ENCODE measurements around the gene SPRY2.

The SPRY2 gene, protein sequence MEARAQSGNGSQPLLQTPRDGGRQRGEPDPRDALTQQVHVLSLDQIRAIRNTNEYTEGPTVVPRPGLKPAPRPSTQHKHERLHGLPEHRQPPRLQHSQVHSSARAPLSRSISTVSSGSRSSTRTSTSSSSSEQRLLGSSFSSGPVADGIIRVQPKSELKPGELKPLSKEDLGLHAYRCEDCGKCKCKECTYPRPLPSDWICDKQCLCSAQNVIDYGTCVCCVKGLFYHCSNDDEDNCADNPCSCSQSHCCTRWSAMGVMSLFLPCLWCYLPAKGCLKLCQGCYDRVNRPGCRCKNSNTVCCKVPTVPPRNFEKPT

DNA sequence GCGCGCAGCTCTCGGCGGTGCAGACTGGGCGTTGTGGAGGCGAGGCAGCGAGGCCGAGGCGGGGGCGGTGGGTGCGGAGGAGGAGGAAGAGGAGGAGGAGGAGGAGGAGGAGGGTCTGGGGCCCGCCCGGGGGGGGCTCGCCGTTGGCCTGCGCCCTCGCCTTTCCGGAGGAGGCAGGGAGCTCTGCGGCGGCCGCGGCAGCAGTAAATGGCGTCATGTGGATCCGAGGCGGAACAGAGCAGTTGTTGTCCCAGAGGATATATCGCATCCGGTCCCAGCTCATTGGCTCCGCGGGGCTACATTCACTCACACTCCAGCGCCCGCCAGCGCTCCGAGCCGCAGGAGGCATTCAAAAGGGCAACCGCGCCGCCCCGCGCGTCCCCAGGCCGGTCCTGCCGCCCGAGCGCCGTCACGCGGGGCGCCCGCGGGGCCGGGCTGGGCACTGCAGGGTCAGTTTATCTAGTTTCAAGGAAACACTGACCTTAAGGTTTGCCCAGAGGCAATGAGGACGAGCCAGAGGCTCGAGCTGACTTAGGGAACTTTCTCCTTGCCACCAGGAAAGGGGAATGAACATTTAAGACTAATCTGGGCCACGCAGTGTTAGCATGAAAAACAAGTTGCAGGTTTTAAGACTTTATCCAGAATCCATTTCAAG is at the start of gene SPRY2:
Gene SPRY2 (minus strand): TSS at position 26 of the 655 bp plus-strand sequence. CDS start 3,421 bp downstream, outside the sequence.
- Histone ChIP-seq H3K27me3 (no peaks in the 10 kb centered on the region), H4K20me1 (peaks cover 42% of the 10 kb centered on the region), H3K36me3 (peaks cover 15% of the 10 kb centered on the region), H3K4me2 (peak within 1 kb of the TSS; percentile 96), H3K4me3 (peak within 1 kb of the TSS; percentile 97), H3K27ac (peak within 1 kb of the TSS; percentile 96), H3K4me1 (peaks cover 44% of the 10 kb centered on the region), H3K9ac (peak within 1 kb of the TSS; percentile 98), H3K9me3 (no peaks in the 10 kb centered on the region)
- TF ChIP-seq Cebpa-rat (IDR thresholded peaks at IDR 0.05): no peak

DNA sequence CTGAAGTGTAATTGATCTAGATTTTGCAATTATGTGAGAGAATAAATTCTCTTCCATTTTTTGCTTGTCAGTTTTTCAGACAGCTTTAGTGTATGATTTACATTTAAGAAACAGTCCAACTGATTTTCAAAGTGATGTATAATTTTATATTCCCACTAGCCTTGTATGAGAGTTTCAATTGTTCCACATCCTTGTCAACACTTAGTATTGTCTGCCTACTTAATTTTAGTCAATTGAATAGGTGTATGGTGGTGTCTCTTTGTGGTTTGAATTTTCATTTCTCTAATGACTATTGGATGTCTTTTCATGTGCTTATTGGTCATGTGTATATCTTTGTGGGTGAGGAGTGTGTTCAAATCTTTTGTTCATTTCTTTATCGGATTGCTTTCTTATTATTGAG is 49.4 kb upstream of the SPRY2 start:
- H4K20me1 ChIP-seq: no peaks in the 10 kb centered on the region

DNA sequence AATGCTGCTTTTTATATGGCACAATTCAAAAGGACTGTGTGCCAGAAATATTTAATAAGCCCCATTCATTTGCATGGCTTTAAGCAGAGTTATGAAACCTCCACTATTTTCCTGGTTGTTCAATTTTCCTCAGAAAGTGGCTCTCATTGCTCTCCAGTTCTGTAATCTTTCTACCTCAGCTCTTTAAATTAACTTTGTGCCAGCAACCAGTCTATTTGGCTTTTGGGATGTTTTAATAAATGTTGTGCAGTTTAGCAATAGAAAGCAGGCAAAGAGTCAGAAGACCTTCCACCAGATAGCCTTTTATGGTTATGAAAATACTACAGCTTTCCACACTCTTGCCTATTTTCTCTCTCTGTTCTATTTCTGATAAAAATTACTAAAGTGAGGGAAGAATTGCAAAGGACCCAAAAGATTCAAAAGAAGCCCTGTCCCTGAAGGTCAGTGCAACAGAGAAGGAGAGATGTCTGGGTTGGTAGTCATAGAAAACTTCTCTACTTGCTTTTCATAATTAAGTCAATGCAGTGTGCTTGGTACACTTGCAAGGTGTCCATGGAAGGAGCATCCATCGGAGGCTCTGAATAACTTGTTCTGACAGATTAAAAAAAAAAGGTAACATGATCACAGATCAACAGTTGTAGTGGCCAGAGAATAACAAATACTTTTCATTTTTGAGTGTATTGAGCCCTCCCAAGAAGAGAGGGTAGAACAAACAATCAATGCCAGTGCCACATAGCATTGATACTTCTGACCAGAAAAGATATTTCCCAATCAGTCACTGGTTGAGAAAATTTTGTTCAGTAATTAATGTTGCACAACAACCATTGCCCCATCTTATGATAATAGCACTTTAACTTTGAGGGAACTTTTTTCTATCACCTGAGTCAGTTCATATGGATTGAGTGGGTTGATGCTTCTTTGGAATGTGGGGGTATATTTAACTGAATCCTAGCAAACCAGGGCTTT is 48.4 kb upstream of the SPRY2 start:
- no peak overlapping the region for H3K27ac ChIP-seq

More for the DNA sequence above, 49.4 kb upstream of the SPRY2 start:
- H3K4me2 ChIP-seq: no peak overlapping the region
- no peaks in the 10 kb centered on the region for H3K27me3 ChIP-seq
- H3K36me3 ChIP-seq: no peaks in the 10 kb centered on the region
- H3K9me3 ChIP-seq: peaks cover 31% of the 10 kb centered on the region
- H3K4me1 ChIP-seq: peaks cover 5% of the 10 kb centered on the region
- no peak overlapping the region for H3K4me3 ChIP-seq
- H3K27ac ChIP-seq: no peak overlapping the region
- no peak overlapping the region for H3K9ac ChIP-seq
- TF ChIP-seq Cebpa-rat (IDR thresholded peaks at IDR 0.05): no peak

DNA sequence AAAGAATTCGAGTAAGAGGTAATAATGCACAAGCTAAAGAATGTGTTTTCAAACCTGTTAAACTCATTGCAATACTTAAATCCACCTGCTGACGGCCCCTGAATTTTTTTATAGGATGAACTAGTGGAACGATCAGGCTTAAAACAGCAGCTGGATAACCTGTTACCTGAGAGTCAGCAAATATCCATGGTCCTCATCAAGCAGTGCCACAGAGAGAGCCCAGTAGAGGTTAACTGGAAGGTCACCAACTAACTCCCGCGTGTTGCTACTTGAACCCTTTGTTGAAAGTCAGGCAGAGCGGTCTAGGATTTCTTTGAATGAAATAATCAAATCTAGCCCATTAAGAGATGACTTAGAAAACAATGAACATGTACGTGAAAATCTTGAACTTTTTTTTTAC is 47.6 kb upstream of the SPRY2 start:
- TF ChIP-seq Cebpa-rat (IDR thresholded peaks at IDR 0.05): no peak
- no peak overlapping the region for H3K9ac ChIP-seq

More for the DNA sequence above, 48.4 kb upstream of the SPRY2 start:
- Histone ChIP-seq H3K27me3 (no peaks in the 10 kb centered on the region), H3K4me2 (no peak overlapping the region), H3K4me1 (peaks cover 5% of the 10 kb centered on the region), H4K20me1 (no peaks in the 10 kb centered on the region), H3K4me3 (no peak overlapping the region), H3K9me3 (peaks cover 23% of the 10 kb centered on the region), H3K9ac (no peak overlapping the region), H3K36me3 (no peaks in the 10 kb centered on the region)
- no peak for TF ChIP-seq Cebpa-rat (IDR thresholded peaks at IDR 0.05)

DNA sequence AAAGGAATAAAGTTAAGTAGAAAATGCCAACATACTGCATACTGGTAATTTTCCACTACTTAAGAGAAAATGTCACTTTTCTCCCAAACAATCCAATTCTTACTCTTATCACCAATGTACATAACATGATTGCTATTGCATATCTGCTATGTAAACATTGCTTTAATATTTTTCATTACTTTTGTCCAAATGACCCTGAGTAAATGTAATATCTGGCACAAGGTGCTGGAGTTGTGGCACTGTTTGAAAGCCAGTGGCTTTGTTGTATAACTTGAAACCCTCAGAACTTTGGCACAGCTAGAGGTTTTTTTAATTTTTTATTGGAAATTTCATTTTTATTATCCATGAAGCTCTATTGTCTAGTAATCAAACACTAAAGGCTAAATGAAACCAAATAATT is 45.7 kb upstream of the SPRY2 start:
- H3K36me3 ChIP-seq: no peaks in the 10 kb centered on the region
- H3K4me2 ChIP-seq: no peak overlapping the region
- H3K9ac ChIP-seq: no peak overlapping the region
- H4K20me1 ChIP-seq: no peaks in the 10 kb centered on the region
- H3K9me3 ChIP-seq: peaks cover 13% of the 10 kb centered on the region; the same call in 1 of the 2 replicates
- H3K27me3 ChIP-seq: no peaks in the 10 kb centered on the region
- H3K27ac ChIP-seq: no peak overlapping the region
- TF ChIP-seq Cebpa-rat (IDR thresholded peaks at IDR 0.05): no peak
- no peak overlapping the region for H3K4me3 ChIP-seq
- H3K4me1 ChIP-seq: peaks cover 5% of the 10 kb centered on the region

More for the DNA sequence above, 47.6 kb upstream of the SPRY2 start:
- H3K36me3 ChIP-seq: no peaks in the 10 kb centered on the region
- H3K4me1 ChIP-seq: peaks cover 5% of the 10 kb centered on the region
- H3K9me3 ChIP-seq: peaks cover 15% of the 10 kb centered on the region; the same call in 1 of the 2 replicates
- H3K27me3 ChIP-seq: no peaks in the 10 kb centered on the region
- H4K20me1 ChIP-seq: no peaks in the 10 kb centered on the region
- H3K27ac ChIP-seq: no peak overlapping the region
- H3K4me2 ChIP-seq: no peak overlapping the region
- no peak overlapping the region for H3K4me3 ChIP-seq

DNA sequence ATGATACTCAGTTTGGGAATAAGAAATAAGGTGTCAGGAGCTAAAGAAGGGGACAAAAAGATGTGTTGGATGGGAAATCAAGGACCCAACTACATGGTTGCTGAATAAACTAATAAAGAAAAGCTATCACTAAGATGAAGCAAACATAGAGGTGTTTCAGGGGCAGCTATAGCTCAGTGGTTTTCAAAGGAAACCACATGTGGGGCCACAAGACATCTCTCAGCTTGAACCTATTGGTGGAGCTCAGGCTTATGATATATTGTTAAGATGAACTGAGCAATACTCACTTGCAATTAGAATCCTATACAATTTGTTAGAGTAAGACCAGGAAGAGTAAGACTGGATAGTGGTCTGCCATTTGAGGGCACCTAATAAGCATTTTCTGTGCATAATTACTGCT is 45.1 kb upstream of the SPRY2 start:
- H3K4me3 ChIP-seq: no peak overlapping the region

DNA sequence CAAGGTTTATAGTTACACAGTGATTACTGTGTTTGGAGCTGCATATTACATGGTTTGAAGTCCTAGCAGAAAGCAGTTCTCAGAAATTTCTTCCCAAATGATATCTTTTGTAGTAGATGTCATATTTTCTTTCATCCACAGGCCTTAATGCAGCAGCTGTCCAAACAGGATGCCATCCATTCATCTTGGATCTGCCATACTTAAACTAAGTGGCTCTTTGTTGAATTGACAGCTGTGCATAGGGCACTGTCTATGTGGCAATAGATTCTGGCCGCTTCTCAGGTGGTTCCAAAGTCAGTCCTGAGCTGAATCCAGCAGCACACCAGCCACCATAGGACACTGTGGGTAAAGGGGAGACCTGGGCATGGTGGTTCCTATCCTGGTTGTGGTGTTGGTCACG is 41.6 kb upstream of the SPRY2 start:
- no peak overlapping the region for H3K27ac ChIP-seq
- H4K20me1 ChIP-seq: no peaks in the 10 kb centered on the region
- peaks cover 5% of the 10 kb centered on the region for H3K4me1 ChIP-seq
- no peak overlapping the region for H3K4me3 ChIP-seq
- H3K4me2 ChIP-seq: no peak overlapping the region
- H3K9me3 ChIP-seq: 0 out of 2 replicates have a peak, but pooled peaks cover 5% of the 10 kb centered on the region
- H3K27me3 ChIP-seq: no peaks in the 10 kb centered on the region
- no peak overlapping the region for H3K9ac ChIP-seq
- TF ChIP-seq Cebpa-rat (IDR thresholded peaks at IDR 0.05): no peak
- H3K36me3 ChIP-seq: no peaks in the 10 kb centered on the region

More for the DNA sequence above, 45.1 kb upstream of the SPRY2 start:
- no peaks in the 10 kb centered on the region for H3K36me3 ChIP-seq
- H3K4me1 ChIP-seq: peaks cover 5% of the 10 kb centered on the region
- H3K4me2 ChIP-seq: 0 out of 2 replicates have a peak overlapping the region, but pooled peaks have one; percentile 10
- no peak for TF ChIP-seq Cebpa-rat (IDR thresholded peaks at IDR 0.05)
- H4K20me1 ChIP-seq: no peaks in the 10 kb centered on the region
- H3K9ac ChIP-seq: no peak overlapping the region
- no peaks in the 10 kb centered on the region for H3K27me3 ChIP-seq
- no peak overlapping the region for H3K27ac ChIP-seq
- peaks cover 13% of the 10 kb centered on the region; the same call in 1 of the 2 replicates for H3K9me3 ChIP-seq

DNA sequence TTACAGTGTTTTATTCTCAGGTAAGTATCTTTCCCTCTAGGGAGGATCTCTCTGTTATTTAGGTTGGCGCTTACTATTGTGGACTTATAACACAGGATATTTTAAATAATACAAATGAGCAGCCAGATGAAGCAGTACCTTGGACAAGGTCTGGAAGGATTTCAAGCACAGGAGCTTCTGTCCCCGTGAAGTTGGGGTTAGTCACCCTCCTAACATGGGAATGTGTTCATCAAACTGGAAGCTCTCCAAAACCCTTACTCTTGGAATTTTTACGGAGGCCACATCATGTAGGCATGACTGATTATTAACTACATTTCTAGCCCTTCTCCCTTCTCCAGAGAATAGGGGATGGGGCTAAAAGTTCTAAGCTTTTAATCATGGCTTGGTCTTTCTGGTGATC is 38.3 kb upstream of the SPRY2 start:
- no peak overlapping the region for H3K27ac ChIP-seq
- no peak overlapping the region for H3K4me3 ChIP-seq
- no peak overlapping the region for H3K4me2 ChIP-seq
- H4K20me1 ChIP-seq: no peaks in the 10 kb centered on the region
- no peaks in the 10 kb centered on the region for H3K36me3 ChIP-seq
- H3K27me3 ChIP-seq: no peaks in the 10 kb centered on the region
- H3K4me1 ChIP-seq: no peaks in the 10 kb centered on the region
- no peak overlapping the region for H3K9ac ChIP-seq
- no peak for TF ChIP-seq Cebpa-rat (IDR thresholded peaks at IDR 0.05)
- 0 out of 2 replicates have a peak, but pooled peaks cover 5% of the 10 kb centered on the region for H3K9me3 ChIP-seq

DNA sequence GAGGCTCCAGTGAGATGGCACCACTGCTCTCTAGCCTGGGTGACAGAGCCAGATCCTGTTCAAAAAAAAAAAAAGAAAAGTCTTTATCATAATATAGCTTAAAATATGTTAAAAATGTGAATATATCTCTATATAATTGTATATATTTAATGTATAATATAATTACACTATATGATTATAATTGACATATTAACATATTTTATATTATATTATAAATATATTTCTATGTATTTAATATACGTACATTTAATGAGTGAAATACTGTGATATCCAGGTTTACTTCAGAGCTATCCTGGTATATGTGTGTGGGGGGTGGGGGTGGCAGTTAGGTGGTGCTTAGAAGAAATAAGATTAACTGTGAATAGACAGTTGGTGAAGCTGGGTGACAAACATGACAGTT is 35.6 kb upstream of the SPRY2 start:
- Histone ChIP-seq H3K4me1 (no peaks in the 10 kb centered on the region), H3K36me3 (no peaks in the 10 kb centered on the region), H3K4me2 (no peak overlapping the region), H3K27me3 (no peaks in the 10 kb centered on the region), H3K27ac (no peak overlapping the region), H4K20me1 (no peaks in the 10 kb centered on the region), H3K9me3 (no peaks in the 10 kb centered on the region), H3K9ac (no peak overlapping the region), H3K4me3 (no peak overlapping the region)
- TF ChIP-seq Cebpa-rat (IDR thresholded peaks at IDR 0.05): no peak
